HepG2 (cell line): ENCODE measurements around the gene KIF21B. TPM values are rescaled to one million over a fixed set of nuclear protein-coding genes. Genes with fewer than 3 reads are reported as not detected.

Experiments
- ATAC-seq: fragments of 200-7000 bp; cut with Tn5 transposase; 3 replicates; pipeline ENCODE4 v1.9.1; 2020; ENCODE audit warnings: mild to moderate bottlenecking, moderate library complexity
- BruUV-seq: library from RNA; stranded (reverse); fragments of 400-500 nt; replicated peaks from 2 replicates; lab custom pipeline; 2021; lab: Mats Ljungman, UMichigan
- CTCF ChIA-PET: fragments of 300-600 bp; formaldehyde crosslinking; extraction: SDS; loops from one replicate; lab custom pipeline; 2021; ENCODE audit warnings: low total read pairs, inconsistent platforms, low intra/inter-chr PET ratio; lab: Yijun Ruan, JAX
- POLR2A ChIA-PET: fragments of 350-600 bp; sonication (Branson Sonifier 250); formaldehyde crosslinking; loops from one replicate; lab custom pipeline; 2020; ENCODE audit warnings: antibody characterized with exemption, inconsistent platforms; lab: Yijun Ruan, JAX
- DNase-seq: peaks from one replicate; pipeline ENCODE4 v3.0.0-alpha.2; 2015; ENCODE audit warnings: low spot score
- FAIRE-seq: peaks from 3 replicates; lab custom pipeline; 2011; peaks lifted over from hg19 to GRCh38; lab: Jason Lieb, UNC
- H2AFZ ChIP-seq: one replicate; pipeline ENCODE4 v1.6.1; 2011; ENCODE audit warnings: low read length, inconsistent platforms
- H3K27ac ChIP-seq: fragments of 300-600 bp; 3 replicates; pipeline ENCODE4 v1.8.0; 2011; ENCODE audit warnings: mixed run types, mild to moderate bottlenecking, mixed read lengths, low read length, inconsistent platforms; ENCODE audit not compliant: insufficient read depth; ENCODE audit errors: extremely low read length
- H3K27me3 ChIP-seq, 2 experiments: fragments of 200-600 bp in 1 of 2; 2 replicates in 1 of 2; 3 replicates in 1 of 2; pipeline versions ENCODE4 v1.6.0 to v1.8.0; 2011; ENCODE audit warnings: low read length in 2 of 2, mild to moderate bottlenecking in 2 of 2, moderate library complexity in 2 of 2, inconsistent platforms in 1 of 2; ENCODE audit not compliant: insufficient read depth in 2 of 2, control insufficient read depth in 1 of 2
- H3K36me3 ChIP-seq, 2 experiments: fragments of 200-600 bp in 1 of 2; replicated peaks in 1 of 2; 2 replicates in 1 of 2; 3 replicates in 1 of 2; pipeline versions ENCODE4 v1.5.1 to v1.8.0; 2011; ENCODE audit warnings: low read length in 2 of 2, inconsistent platforms in 1 of 2; ENCODE audit not compliant: insufficient read depth in 2 of 2, control insufficient read depth in 1 of 2
- H3K4me1 ChIP-seq: 2 replicates; pipeline ENCODE4 v1.5.1; 2012; ENCODE audit warnings: low read length, inconsistent platforms; ENCODE audit not compliant: insufficient read depth
- H3K4me2 ChIP-seq: 2 replicates; pipeline ENCODE4 v1.6.0; 2011; ENCODE audit warnings: low read depth, low read length, inconsistent platforms
- H3K4me3 ChIP-seq, 3 experiments: fragments of 200-600 bp in 1 of 3; sonication (generic), shearing (Covaris generic) in 1 of 3; replicated peaks in 1 of 3; 2 replicates each; pipeline ENCODE4 v1.5.1; 2011 to 2016; ENCODE audit warnings: low read length in 3 of 3, inconsistent platforms in 2 of 3, low read depth in 2 of 3, mild to moderate bottlenecking in 2 of 3, control low read depth in 1 of 3, mixed read lengths in 1 of 3; ENCODE audit not compliant: insufficient read depth in 1 of 3
- H3K79me2 ChIP-seq: one replicate; pipeline ENCODE4 v1.6.1; 2011; ENCODE audit warnings: low read length, inconsistent platforms; ENCODE audit not compliant: insufficient read depth
- H3K9ac ChIP-seq: 2 replicates; pipeline ENCODE4 v1.6.0; 2011; ENCODE audit warnings: mild to moderate bottlenecking, low read depth, low read length, inconsistent platforms; ENCODE audit not compliant: insufficient read depth
- H3K9me3 ChIP-seq: 2 replicates; pipeline ENCODE4 v1.5.1; 2012; ENCODE audit warnings: mild to moderate bottlenecking, low read length
- H4K20me1 ChIP-seq: 2 replicates; pipeline ENCODE4 v1.6.0; 2011; ENCODE audit warnings: inconsistent platforms, mild to moderate bottlenecking, low read length, moderate library complexity; ENCODE audit not compliant: insufficient read depth
- KAT7 ChIP-seq: IDR thresholded peaks from 2 replicates; pipeline ENCODE4 v1.6.1; 2018; ENCODE audit warnings: borderline replicate concordance, missing compliant biosample characterization
- KDM6A ChIP-seq: IDR thresholded peaks from 2 replicates; pipeline ENCODE4 v1.6.1; 2016; ENCODE audit warnings: low read depth
- MXI1 ChIP-seq: IDR thresholded peaks from 3 replicates; pipeline ENCODE4 v1.6.1; 2012; ENCODE audit warnings: low read depth, low read length, inconsistent platforms, borderline replicate concordance
- ZNF142 ChIP-seq: sonication (generic); formaldehyde crosslinking; IDR thresholded peaks from 2 replicates; pipeline ENCODE4 v1.4.0; 2020; ENCODE audit warnings: missing genetic modification reagents
- ZNF274 ChIP-seq: sonication (generic); formaldehyde crosslinking; IDR thresholded peaks from 2 replicates; pipeline ENCODE4 v1.5.1; 2020; ENCODE audit warnings: mild to moderate bottlenecking, missing genetic modification reagents
- ZNF382 ChIP-seq: sonication (generic); formaldehyde crosslinking; IDR thresholded peaks from 2 replicates; pipeline ENCODE4 v1.5.0; 2020; ENCODE audit warnings: missing genetic modification reagents, mild to moderate bottlenecking, borderline replicate concordance
- ZNF615 ChIP-seq: sonication (generic); formaldehyde crosslinking; IDR thresholded peaks from 2 replicates; pipeline ENCODE4 v1.5.0; 2020; ENCODE audit warnings: mild to moderate bottlenecking, missing genetic modification reagents, borderline replicate concordance
- WGBS: methylation state at CpG from one replicate; pipeline ENCODE4 v1.1.6; 2017; ENCODE audit warnings: low lambda C conversion rate; 5-methylcytosine and 5-hydroxymethylcytosine counted together
- in situ Hi-C: cut with HindIII; loops from 2 replicates; pipeline ENCODE4 v1.10.0; 2017; ENCODE audit warnings: low pct_unique_long_range_greater_than_20kb; ENCODE audit not compliant: extremely low pct_ligation_motif_present
- intact Hi-C: fragments of 100-400 bp; cut with micrococcal nuclease; formaldehyde crosslinking; loops from one replicate; pipeline ENCODE4 v1.10.0; 2022; ENCODE audit not compliant: unreplicated experiment
- polyA plus RNA-seq, 8 experiments: library from polyadenylated mRNA; depleted of rRNA in 3 of 8; stranded (reverse) in 7 of 8; unstranded in 1 of 8; fragments of >200 nt; fragmentation: Illumina TruSeq in 4 of 8; extraction: Trizol in 4 of 8; gene quantifications; 2 replicates each; pipeline versions ENCODE4 v1.2.1 to v1.2.3, GENCODE V29; 2011 to 2016; ENCODE audit warnings: low read depth in 4 of 8, missing spikeins in 1 of 8, mixed read lengths in 1 of 8; ENCODE audit not compliant: insufficient read depth in 1 of 8
- total RNA-seq, 5 experiments: library from RNA; depleted of rRNA; stranded (reverse); fragments of >200 nt; fragmentation: Illumina TruSeq; extraction: Trizol; gene quantifications; 2 replicates each; pipeline ENCODE4 v1.2.3, GENCODE V29; 2016; ENCODE audit warnings: low read depth in 1 of 5
- TF ChIP-seq, protein P1 (sequence below): sonication (generic); formaldehyde crosslinking; IDR thresholded peaks from 2 replicates; pipeline ENCODE4 v1.8.0; 2022; ENCODE audit warnings: mild to moderate bottlenecking, missing genetic modification reagents; ENCODE audit not compliant: insufficient replicate concordance
- TF ChIP-seq, protein P2 (sequence below): sonication (generic); formaldehyde crosslinking; IDR thresholded peaks from 2 replicates; pipeline ENCODE4 v1.4.0; 2020; ENCODE audit warnings: missing genetic modification reagents

The KIF21B gene
- total and polyA plus RNA-seq, 2 of the 13 experiments (the other 11 are each of a cell fraction or from before 2014, with no cell fraction given) = 0.17 to 0.20 TPM

- TF ChIP-seq ZNF382 (CRISPR knock-in tag) (no peak), KAT7 (CRISPR knock-in tag) (no peak), ZNF615 (no peak), KDM6A (CRISPR knock-in tag) (no peak)
These were observed 43.5 kb upstream of the KIF21B start (continued) for GRCh38 chr1:201066986-201067385.

GRCh38 chr1:201065686-201066085 lies 42.2 kb upstream of the KIF21B start:
- intact Hi-C loops (no loop called here), in situ Hi-C loops (no loop called here)
- H3K79me2 ChIP-seq = no peaks in the 10 kb centered on the region
- H3K4me2 ChIP-seq = no peak overlapping the region
- no peak overlapping the region for H2AFZ ChIP-seq
- FAIRE-seq (no peak), DNase-seq (no peak), ATAC-seq (no peak)
- H3K9ac ChIP-seq = no peak overlapping the region
- ChIA-PET POLR2A (no interaction called here), CTCF (no interaction called here)
- no peak overlapping the region for H3K4me3 ChIP-seq
- no TSS peak for BruUV-seq
- peaks cover 15% of the 10 kb centered on the region for H3K4me1 ChIP-seq
- H3K9me3 ChIP-seq = no peaks in the 10 kb centered on the region
- H3K36me3 ChIP-seq = no peaks in the 10 kb centered on the region
- TF ChIP-seq, protein P1, sequence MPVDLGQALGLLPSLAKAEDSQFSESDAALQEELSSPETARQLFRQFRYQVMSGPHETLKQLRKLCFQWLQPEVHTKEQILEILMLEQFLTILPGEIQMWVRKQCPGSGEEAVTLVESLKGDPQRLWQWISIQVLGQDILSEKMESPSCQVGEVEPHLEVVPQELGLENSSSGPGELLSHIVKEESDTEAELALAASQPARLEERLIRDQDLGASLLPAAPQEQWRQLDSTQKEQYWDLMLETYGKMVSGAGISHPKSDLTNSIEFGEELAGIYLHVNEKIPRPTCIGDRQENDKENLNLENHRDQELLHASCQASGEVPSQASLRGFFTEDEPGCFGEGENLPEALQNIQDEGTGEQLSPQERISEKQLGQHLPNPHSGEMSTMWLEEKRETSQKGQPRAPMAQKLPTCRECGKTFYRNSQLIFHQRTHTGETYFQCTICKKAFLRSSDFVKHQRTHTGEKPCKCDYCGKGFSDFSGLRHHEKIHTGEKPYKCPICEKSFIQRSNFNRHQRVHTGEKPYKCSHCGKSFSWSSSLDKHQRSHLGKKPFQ (CRISPR knock-in tag) = no peak
- TF ChIP-seq MXI1 (no peak), ZNF274 (CRISPR knock-in tag) (no peak), ZNF142 (CRISPR knock-in tag) (no peak)
- TF ChIP-seq, protein P2, sequence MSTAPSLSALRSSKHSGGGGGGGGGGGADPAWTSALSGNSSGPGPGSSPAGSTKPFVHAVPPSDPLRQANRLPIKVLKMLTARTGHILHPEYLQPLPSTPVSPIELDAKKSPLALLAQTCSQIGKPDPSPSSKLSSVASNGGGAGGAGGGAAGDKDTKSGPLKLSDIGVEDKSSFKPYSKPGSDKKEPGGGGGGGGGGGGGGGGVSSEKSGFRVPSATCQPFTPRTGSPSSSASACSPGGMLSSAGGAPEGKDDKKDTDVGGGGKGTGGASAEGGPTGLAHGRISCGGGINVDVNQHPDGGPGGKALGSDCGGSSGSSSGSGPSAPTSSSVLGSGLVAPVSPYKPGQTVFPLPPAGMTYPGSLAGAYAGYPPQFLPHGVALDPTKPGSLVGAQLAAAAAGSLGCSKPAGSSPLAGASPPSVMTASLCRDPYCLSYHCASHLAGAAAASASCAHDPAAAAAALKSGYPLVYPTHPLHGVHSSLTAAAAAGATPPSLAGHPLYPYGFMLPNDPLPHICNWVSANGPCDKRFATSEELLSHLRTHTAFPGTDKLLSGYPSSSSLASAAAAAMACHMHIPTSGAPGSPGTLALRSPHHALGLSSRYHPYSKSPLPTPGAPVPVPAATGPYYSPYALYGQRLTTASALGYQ = no peak
- H3K27ac ChIP-seq = no peak overlapping the region
- 64% methylated on average over 8 of the region's 10 CpGs for WGBS
- H3K27me3 ChIP-seq = peaks cover 0 to 23% of the 10 kb centered on the region in 2 experiments; a peak in 3 of 5 replicates
- no peaks in the 10 kb centered on the region for H4K20me1 ChIP-seq
